ENCODE results near the gene TH. TPM values are rescaled to one million over a fixed set of nuclear protein-coding genes. Genes with fewer than 3 reads are reported as not detected.

Gene TH
- total RNA-seq, 3 donors from 2014 or later, result not detected

GRCh38 chr11:2198621-2199365 is 27.2 kb upstream of the TH start:
- Histone ChIP-seq H3K4me3 (no peak overlapping the region), H3K27me3 (no peaks in the 10 kb centered on the region), H3K9me3 (no peaks in the 10 kb centered on the region), H3K4me1 (peaks cover 0 to 5% of the 10 kb centered on the region in 2 donors), H3K27ac (no peak overlapping the region), H3K36me3 (no peaks in the 10 kb centered on the region)
- intact Hi-C loops (cut with DNase I; ENCODE audit: low total_unique reads), result loop anchor here (5.0 kb wide), 2 partner anchors 99 to 224 kb away; no protein-coding TSS in a partner anchor
- TF ChIP-seq POLR2AphosphoS5 (IDR thresholded peaks at IDR 0.05), result no peak
- TF ChIP-seq CTCF (IDR thresholded peaks at IDR 0.05), result no peak
- TF ChIP-seq POLR2A (IDR thresholded peaks at IDR 0.05), result no peak
- no peak for DNase-seq (ENCODE audit: low spot score in 2 of 2)

- no peak for TF ChIP-seq POLR2A (IDR thresholded peaks at IDR 0.05)
- TF ChIP-seq POLR2AphosphoS5 (IDR thresholded peaks at IDR 0.05), result no peak
- TF ChIP-seq CTCF (IDR thresholded peaks at IDR 0.05), result no peak
- Histone ChIP-seq H3K36me3 (no peaks in the 10 kb centered on the region), H3K9me3 (no peaks in the 10 kb centered on the region), H3K4me1 (peaks cover 0 to 5% of the 10 kb centered on the region in 2 donors), H3K27me3 (no peaks in the 10 kb centered on the region), H3K4me3 (no peak overlapping the region), H3K27ac (no peak overlapping the region)
- intact Hi-C loops (cut with DNase I; ENCODE audit: low total_unique reads), result loop anchor here (5.0 kb wide), 2 partner anchors 99 to 224 kb away; no protein-coding TSS in a partner anchor
- no peak for DNase-seq (ENCODE audit: low spot score in 2 of 2)
Observed at GRCh38 chr11:2197771-2198520, 26.3 kb upstream of the TH start.

- Histone ChIP-seq H3K36me3 (no peaks in the 10 kb centered on the region), H3K4me3 (no peak overlapping the region), H3K9me3 (no peaks in the 10 kb centered on the region), H3K27ac (no peak overlapping the region), H3K27me3 (no peaks in the 10 kb centered on the region), H3K4me1 (no peaks in the 10 kb centered on the region)
- TF ChIP-seq CTCF (IDR thresholded peaks at IDR 0.05) (peak; percentile 73 to 98 (median 93)), POLR2AphosphoS5 (IDR thresholded peaks at IDR 0.05) (no peak)
- intact Hi-C loops (cut with DNase I; ENCODE audit: low total_unique reads), result loop anchor here (5.0 kb wide), 2 partner anchors 100 to 225 kb away; no protein-coding TSS in a partner anchor
- peak; percentile 78 to 85 for DNase-seq (ENCODE audit: low spot score in 2 of 2)
Observed at GRCh38 chr11:2196970-2197770, 25.6 kb upstream of the TH start.

- H3K9me3 ChIP-seq, result no peaks in the 10 kb centered on the region
- no peak overlapping the region for H3K27ac ChIP-seq
- no peaks in the 10 kb centered on the region for H3K4me1 ChIP-seq
- H3K27me3 ChIP-seq, result peaks cover 0 to 5% of the 10 kb centered on the region in 2 donors
- H3K36me3 ChIP-seq, result no peaks in the 10 kb centered on the region
- DNase-seq (ENCODE audit: low spot score in 2 of 2), result no peak
- intact Hi-C loops (cut with DNase I; ENCODE audit: low total_unique reads), result loop anchor here (1.0 to 5.0 kb wide), 3 partner anchors 83 to 227 kb away; no protein-coding TSS in a partner anchor
- no peak overlapping the region for H3K4me3 ChIP-seq
- TF ChIP-seq POLR2A (IDR thresholded peaks at IDR 0.05) (no peak), CTCF (IDR thresholded peaks at IDR 0.05) (no peak), POLR2AphosphoS5 (IDR thresholded peaks at IDR 0.05) (no peak)
Observed at GRCh38 chr11:2195756-2196088, 24.1 kb upstream of the TH start.

Data from breast epithelium (tissue), 4 donors.